Coronary artery (tissue), 2 donors: ENCODE data around the gene SNCB.

Source experiments
- DNase-seq: peaks from one replicate; pipeline ENCODE4 v3.0.0-alpha.2; 2017; ENCODE audit warnings: low spot score
- H3K27ac ChIP-seq, 2 donors: fragments of 200-600 bp; sonication (generic); one replicate each; pipeline ENCODE4 v1.5.1; 2016 to 2019
- H3K4me3 ChIP-seq: fragments of 200-600 bp; sonication (generic); 2 replicates; pipeline ENCODE4 v1.5.1; 2016; ENCODE audit warnings: mild to moderate bottlenecking, moderate library complexity
- CTCF ChIP-seq: fragments of 200-600 bp; sonication (generic); IDR thresholded peaks from one replicate; pipeline ENCODE4 v1.5.1; 2019; ENCODE audit warnings: antibody characterized with exemption

Gene SNCB

GRCh38 chr5:176648474-176649194 lies 18.3 kb upstream of the SNCB start:
- peak overlapping the region in 1 of 2 donors; percentile 81 for H3K27ac ChIP-seq
- peak overlapping the region; percentile 87 for H3K4me3 ChIP-seq
- TF ChIP-seq CTCF: no peak
- DNase-seq: no peak

GRCh38 chr5:176647843-176648473 lies 17.6 kb upstream of the SNCB start:
- Histone ChIP-seq H3K27ac (peak overlapping the region; percentile 35 to 81), H3K4me3 (peak overlapping the region; percentile 87)
- no peak for TF ChIP-seq CTCF
- no peak for DNase-seq

- H3K27ac ChIP-seq: peak within 1 kb of the TSS; percentile 42 to 83
- DNase-seq: peak; percentile 100
- no peak for TF ChIP-seq CTCF
Measured at GRCh38 chr5:176647030-176647842, 16.9 kb upstream of the SNCB start, which contains the start of gene TSPAN17. TSS of gene TSPAN17 (plus strand) at chr5:176647484. CDS start at chr5:176647616, 132 bp downstream.

GRCh38 chr5:176646707-176647029 lies 16.3 kb upstream of the SNCB start:
- H3K27ac ChIP-seq: peak overlapping the region; percentile 42 to 83
- DNase-seq: no peak
- no peak for TF ChIP-seq CTCF
- peak overlapping the region; percentile 87 for H3K4me3 ChIP-seq

More at GRCh38 chr5:176647030-176647842, 16.9 kb upstream of the SNCB start, which contains the start of gene TSPAN17:
- H3K4me3 ChIP-seq: peak within 1 kb of the TSS; percentile 87

GRCh38 chr5:176646049-176646706 lies 15.8 kb upstream of the SNCB start:
- Histone ChIP-seq H3K4me3 (peak overlapping the region; percentile 87), H3K27ac (peak overlapping the region; percentile 42 to 83)
- no peak for DNase-seq
- TF ChIP-seq CTCF: no peak

- no peak for TF ChIP-seq CTCF
- H3K4me3 ChIP-seq: no peak overlapping the region
- no peak for DNase-seq
- no peak overlapping the region for H3K27ac ChIP-seq
Measured at GRCh38 chr5:176644878-176645670, 14.7 kb upstream of the SNCB start.
